ENCODE data around the gene PRKCA. TPM values are rescaled to one million over a fixed set of nuclear protein-coding genes. Genes with fewer than 3 reads are reported as not detected.
"Not testable (repeated sequence)": the region's sequence is repeated elsewhere in the genome, so short reads cannot be mapped to it uniquely, and the experiment has no call there.

Gene PRKCA
- total RNA-seq, 1 donor from 2014 or later: 16.4 TPM

DNA sequence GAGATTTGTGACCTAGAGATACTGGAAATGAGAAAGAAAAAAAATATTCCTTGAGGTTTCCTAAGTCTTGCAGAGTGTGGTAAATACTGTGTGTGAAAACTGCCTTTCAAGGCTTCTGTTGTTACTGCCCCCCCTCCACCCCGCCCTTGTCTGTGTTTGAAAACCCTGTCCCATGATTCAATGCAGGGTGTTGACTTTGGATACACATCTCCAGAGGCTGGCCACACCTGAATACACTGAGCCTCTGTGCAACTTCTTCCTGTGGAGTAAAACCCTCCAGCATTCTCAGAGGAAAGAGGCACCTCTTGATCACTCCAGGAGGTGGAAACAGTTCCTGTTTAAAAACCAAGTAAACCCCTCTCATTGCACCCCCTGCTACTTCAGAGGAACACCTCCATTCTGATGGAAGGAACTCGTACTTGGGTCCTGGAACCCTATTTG lies 409.5 kb downstream of the PRKCA start:
- TF ChIP-seq, protein P1, sequence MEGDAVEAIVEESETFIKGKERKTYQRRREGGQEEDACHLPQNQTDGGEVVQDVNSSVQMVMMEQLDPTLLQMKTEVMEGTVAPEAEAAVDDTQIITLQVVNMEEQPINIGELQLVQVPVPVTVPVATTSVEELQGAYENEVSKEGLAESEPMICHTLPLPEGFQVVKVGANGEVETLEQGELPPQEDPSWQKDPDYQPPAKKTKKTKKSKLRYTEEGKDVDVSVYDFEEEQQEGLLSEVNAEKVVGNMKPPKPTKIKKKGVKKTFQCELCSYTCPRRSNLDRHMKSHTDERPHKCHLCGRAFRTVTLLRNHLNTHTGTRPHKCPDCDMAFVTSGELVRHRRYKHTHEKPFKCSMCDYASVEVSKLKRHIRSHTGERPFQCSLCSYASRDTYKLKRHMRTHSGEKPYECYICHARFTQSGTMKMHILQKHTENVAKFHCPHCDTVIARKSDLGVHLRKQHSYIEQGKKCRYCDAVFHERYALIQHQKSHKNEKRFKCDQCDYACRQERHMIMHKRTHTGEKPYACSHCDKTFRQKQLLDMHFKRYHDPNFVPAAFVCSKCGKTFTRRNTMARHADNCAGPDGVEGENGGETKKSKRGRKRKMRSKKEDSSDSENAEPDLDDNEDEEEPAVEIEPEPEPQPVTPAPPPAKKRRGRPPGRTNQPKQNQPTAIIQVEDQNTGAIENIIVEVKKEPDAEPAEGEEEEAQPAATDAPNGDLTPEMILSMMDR (IDR thresholded peaks at IDR 0.05; ENCODE audit: unreplicated experiment): no peak
- H3K9me3 Mint-ChIP-seq (ENCODE audit: low read depth): no peaks in the 10 kb centered on the region
- no peak for DNase-seq (ENCODE audit: low spot score, unreplicated experiment)
- H3K4me3 Mint-ChIP-seq (ENCODE audit: low read depth): no peak overlapping the region
- H3K27ac Mint-ChIP-seq: peak overlapping the region; percentile 85
- H3K4me1 Mint-ChIP-seq (ENCODE audit: low read depth): peaks cover 33% of the 10 kb centered on the region
- H3K27me3 Mint-ChIP-seq: no peaks in the 10 kb centered on the region
- H3K36me3 Mint-ChIP-seq (ENCODE audit: insufficient read depth): no peaks in the 10 kb centered on the region

DNA sequence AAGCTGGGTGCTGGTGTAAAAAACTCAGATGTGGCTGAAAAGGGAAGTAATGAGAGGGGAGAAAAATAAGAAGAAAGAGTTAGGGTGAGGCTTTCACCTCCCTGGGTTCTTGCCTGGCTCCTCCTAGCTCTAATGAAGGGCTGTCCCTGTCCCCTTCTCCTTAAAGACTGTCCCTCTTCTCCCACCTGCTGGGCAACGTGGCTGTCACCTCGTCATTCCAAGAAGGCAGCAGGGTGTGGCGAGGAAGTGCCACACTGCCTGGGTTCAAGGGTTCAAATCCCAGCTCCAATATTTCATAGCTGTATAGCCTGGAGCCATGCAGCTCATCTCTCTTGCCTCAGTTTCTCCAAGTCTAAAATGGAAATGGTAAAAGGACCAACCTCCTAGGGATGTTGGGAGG lies 410.0 kb downstream of the PRKCA start:
- DNase-seq (ENCODE audit: low spot score, unreplicated experiment): no peak
- H3K27me3 Mint-ChIP-seq: no peaks in the 10 kb centered on the region
- H3K36me3 Mint-ChIP-seq (ENCODE audit: insufficient read depth): no peaks in the 10 kb centered on the region
- H3K27ac Mint-ChIP-seq: peak overlapping the region; percentile 85
- peaks cover 32% of the 10 kb centered on the region for H3K4me1 Mint-ChIP-seq (ENCODE audit: low read depth)
- TF ChIP-seq, protein P1 (IDR thresholded peaks at IDR 0.05; ENCODE audit: unreplicated experiment): no peak
- H3K9me3 Mint-ChIP-seq (ENCODE audit: low read depth): no peaks in the 10 kb centered on the region
- H3K4me3 Mint-ChIP-seq (ENCODE audit: low read depth): no peak overlapping the region

DNA sequence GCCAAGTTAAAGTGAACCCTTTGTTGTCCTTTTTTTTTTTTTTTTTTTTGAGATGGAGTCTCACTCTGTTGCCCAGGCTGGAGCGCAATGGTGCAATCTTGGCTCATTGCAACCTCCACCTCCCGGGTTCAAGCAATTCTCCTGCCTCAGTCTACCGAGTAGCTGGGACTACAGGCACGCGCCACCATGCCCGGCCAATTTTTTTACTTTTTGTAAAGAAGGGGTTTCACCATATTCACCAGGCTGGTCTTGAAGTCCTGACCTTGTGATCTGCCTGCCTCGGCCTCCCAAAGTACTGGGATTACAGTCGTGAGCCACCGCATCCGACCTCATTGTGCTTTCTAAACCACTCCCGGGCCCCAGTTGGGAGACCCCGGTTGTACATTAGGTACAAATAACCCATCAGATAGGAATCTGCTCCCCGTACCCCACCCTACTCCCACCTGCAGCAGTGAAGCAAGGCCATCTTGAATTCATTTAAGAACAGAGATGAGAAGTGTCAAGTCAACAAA lies 410.7 kb downstream of the PRKCA start:
- DNase-seq (ENCODE audit: low spot score, unreplicated experiment); H3K36me3 Mint-ChIP-seq (ENCODE audit: insufficient read depth); H3K27me3 Mint-ChIP-seq; H3K4me3 Mint-ChIP-seq (ENCODE audit: low read depth); H3K9me3 Mint-ChIP-seq (ENCODE audit: low read depth): not testable (repeated sequence)
- Mint-ChIP-seq H3K27ac (peak overlapping the region; percentile 29), H3K4me1 (ENCODE audit: low read depth) (peaks cover 32% of the 10 kb centered on the region)

DNA sequence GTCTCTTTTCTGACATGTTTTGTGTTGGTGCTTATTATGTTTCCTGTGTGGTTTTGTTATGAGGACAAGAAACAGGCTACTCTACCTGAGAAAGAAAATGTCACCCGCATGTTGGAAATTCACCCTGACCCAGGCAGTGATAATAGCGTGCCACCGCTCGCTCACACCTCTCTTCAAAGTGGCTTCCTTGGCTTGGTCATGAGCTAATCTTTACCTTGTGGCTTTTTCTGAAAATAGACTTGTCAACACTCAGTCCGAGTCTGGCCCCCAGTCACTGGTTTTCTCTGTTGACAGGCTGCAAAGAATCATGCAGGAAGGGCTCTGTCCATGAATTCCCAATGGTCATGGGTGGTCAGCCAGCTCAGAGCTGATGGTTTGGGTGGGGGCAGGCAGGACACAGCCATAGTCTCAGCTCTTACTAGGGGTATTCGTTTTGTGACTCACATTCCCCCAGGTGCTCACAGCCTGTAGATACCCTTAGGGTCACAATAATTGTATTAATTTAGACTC lies 411.2 kb downstream of the PRKCA start:
- Mint-ChIP-seq H3K36me3 (ENCODE audit: insufficient read depth) (no peaks in the 10 kb centered on the region), H3K4me1 (ENCODE audit: low read depth) (peaks cover 32% of the 10 kb centered on the region), H3K27ac (peak overlapping the region; percentile 69)

DNA sequence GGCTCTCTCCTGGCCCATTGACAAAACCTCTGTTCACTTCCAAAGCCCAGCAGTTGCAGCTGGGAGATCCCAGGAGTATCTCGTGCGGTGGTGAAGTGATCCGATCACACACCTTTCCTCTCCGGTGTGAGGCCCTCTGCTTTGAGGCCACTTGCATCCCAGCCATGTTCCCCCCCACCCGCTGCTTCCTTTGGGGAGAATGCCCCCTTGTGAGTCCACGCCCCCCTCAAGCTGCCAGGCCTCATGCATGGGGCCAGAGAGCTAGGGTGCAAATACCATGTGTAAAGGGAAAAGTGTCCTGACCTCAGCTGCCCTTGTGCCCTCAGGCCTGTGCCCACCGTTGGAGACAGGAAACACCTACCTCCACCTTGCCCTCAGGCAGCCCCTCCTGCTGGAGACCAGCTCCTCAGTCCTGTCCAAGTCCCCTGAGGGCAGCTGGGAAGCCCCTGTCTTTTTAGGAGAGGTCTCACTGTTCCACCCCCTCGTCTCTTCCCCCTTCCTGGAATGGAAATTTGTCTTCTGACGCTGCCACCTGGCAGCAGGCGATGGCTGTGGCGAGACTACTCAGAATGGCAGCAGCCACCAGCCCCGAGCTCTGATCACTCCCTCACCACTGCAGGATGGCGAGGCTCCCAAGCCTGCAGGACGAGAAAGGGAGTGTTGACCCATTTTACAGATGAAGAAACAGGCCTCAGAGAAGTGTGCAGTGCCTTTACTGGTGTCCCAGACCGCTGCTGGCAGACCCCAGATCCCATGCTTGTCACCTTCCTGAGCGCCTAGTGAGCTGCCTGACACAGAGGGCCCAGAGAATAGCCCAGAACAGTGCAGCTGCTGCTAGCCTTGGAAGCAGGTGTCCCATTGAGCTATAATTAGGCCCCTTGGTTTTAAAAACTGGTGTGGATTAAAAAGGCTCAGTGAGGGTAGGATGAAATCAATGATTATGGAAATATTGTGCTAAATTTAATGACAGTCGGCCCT lies 411.9 kb downstream of the PRKCA start:
- Mint-ChIP-seq H3K4me3 (ENCODE audit: low read depth) (no peak overlapping the region), H3K4me1 (ENCODE audit: low read depth) (peaks cover 32% of the 10 kb centered on the region), H3K9me3 (ENCODE audit: low read depth) (no peaks in the 10 kb centered on the region), H3K27ac (peak overlapping the region; percentile 69), H3K36me3 (ENCODE audit: insufficient read depth) (no peaks in the 10 kb centered on the region), H3K27me3 (no peaks in the 10 kb centered on the region)
- TF ChIP-seq, protein P1 (IDR thresholded peaks at IDR 0.05; ENCODE audit: unreplicated experiment): no peak
- DNase-seq (ENCODE audit: low spot score, unreplicated experiment): no peak

More for the DNA sequence above, 411.2 kb downstream of the PRKCA start:
- Mint-ChIP-seq H3K4me3 (ENCODE audit: low read depth) (no peak overlapping the region), H3K27me3 (no peaks in the 10 kb centered on the region), H3K9me3 (ENCODE audit: low read depth) (no peaks in the 10 kb centered on the region)
- no peak for DNase-seq (ENCODE audit: low spot score, unreplicated experiment)
- TF ChIP-seq, protein P1 (IDR thresholded peaks at IDR 0.05; ENCODE audit: unreplicated experiment): no peak

Data from progenitor cell of endocrine pancreas (in vitro differentiated cells).